ENCODE results near the gene SFN. TPM values are rescaled to one million over a fixed set of nuclear protein-coding genes. Genes with fewer than 3 reads are reported as not detected.
"Not testable (repeated sequence)": the region's sequence is repeated elsewhere in the genome, so short reads cannot be mapped to it uniquely, and the experiment has no call there.

The SFN gene
- total and polyA plus RNA-seq, 2 of the 13 experiments (the other 11 are each of a cell fraction or from before 2014, with no cell fraction given), result 4.3 to 5.6 TPM

- not testable (repeated sequence) for TF ChIP-seq MAZ (IDR thresholded peaks at IDR 0.05; ENCODE audit: borderline replicate concordance, low read depth, low read length); EP300 (CRISPR knock-in tag; IDR thresholded peaks at IDR 0.05; ENCODE audit: borderline replicate concordance)
- TF ChIP-seq MAZ (CRISPR knock-in tag; IDR thresholded peaks at IDR 0.05; ENCODE audit: low read depth), result peak; percentile 35; the same call in 1 of the 2 replicates
- TF ChIP-seq KDM1A (CRISPR knock-in tag; IDR thresholded peaks at IDR 0.05), result peak; percentile 96; the same call in 1 of the 2 replicates
- peak; percentile 34 for TF ChIP-seq ZNF18 (CRISPR knock-in tag; IDR thresholded peaks at IDR 0.05; ENCODE audit: insufficient replicate concordance)
- peak; percentile 52; the same call in 1 of the 2 replicates for TF ChIP-seq DPF2 (CRISPR knock-in tag; IDR thresholded peaks at IDR 0.05; ENCODE audit: borderline replicate concordance, low read depth)
- TF ChIP-seq BRF2 (CRISPR knock-in tag; IDR thresholded peaks at IDR 0.05), result 0 out of 2 replicates have a peak, but pooled peaks have one; percentile 39
- peak; percentile 63 for TF ChIP-seq NCOA2 (CRISPR knock-in tag; IDR thresholded peaks at IDR 0.05)
- peak; percentile 44; the same call in 1 of the 2 replicates for TF ChIP-seq ZKSCAN8 (CRISPR knock-in tag; IDR thresholded peaks at IDR 0.05; ENCODE audit: borderline replicate concordance)
- peak; percentile 70 for TF ChIP-seq SKIL (CRISPR knock-in tag; IDR thresholded peaks at IDR 0.05; ENCODE audit: borderline replicate concordance)
- TF ChIP-seq ZNF609 (CRISPR knock-in tag; IDR thresholded peaks at IDR 0.05; ENCODE audit: borderline replicate concordance), result peak; percentile 74; the same call in 1 of the 2 replicates
- TF ChIP-seq YEATS4 (CRISPR knock-in tag; IDR thresholded peaks at IDR 0.05; ENCODE audit: borderline replicate concordance), result peak; percentile 56
- 0 out of 2 replicates have a peak, but pooled peaks have one; percentile 23 for TF ChIP-seq HNF1B (CRISPR knock-in tag; IDR thresholded peaks at IDR 0.05)
- TF ChIP-seq ZMYM4 (CRISPR knock-in tag; IDR thresholded peaks at IDR 0.05), result peak; percentile 71; the same call in 1 of the 2 replicates
- peak in 1 of 2 experiments; percentile 49; a peak in 1 of 4 replicates for TF ChIP-seq EP300 (IDR thresholded peaks at IDR 0.05; ENCODE audit: low read depth in 2 of 2, low read length in 2 of 2)
- peak; percentile 92 for TF ChIP-seq NR2C2 (CRISPR knock-in tag; IDR thresholded peaks at IDR 0.05; ENCODE audit: borderline replicate concordance)
- TF ChIP-seq SAP130 (CRISPR knock-in tag; IDR thresholded peaks at IDR 0.05; ENCODE audit: low read depth), result peak; percentile 70
- TF ChIP-seq BCL6 (CRISPR knock-in tag; IDR thresholded peaks at IDR 0.05), result peak; percentile 70
Observed at GRCh38 chr1:26881611-26882010, 18.7 kb downstream of the SFN start (continued).

All from HepG2 (cell line).